Mucosa of descending colon (tissue), 3 donors: ENCODE data around the gene UBXN11. TPM values are rescaled to one million over a fixed set of nuclear protein-coding genes. Genes with fewer than 3 reads are reported as not detected.

Experiments
- ATAC-seq: fragments of 200-7000 bp; cut with Tn5 transposase; one replicate; pipeline ENCODE4 v1.9.1; 2020; ENCODE audit warnings: mild to moderate bottlenecking, moderate library complexity
- DNase-seq, 3 donors: peaks; one replicate each; pipeline ENCODE4 v3.0.0-alpha.2; 2020
- H3K36me3 ChIP-seq: fragments of 200-600 bp; one replicate; pipeline ENCODE4 v1.8.0; 2021; ENCODE audit warnings: low read depth, mild to moderate bottlenecking
- H3K4me1 ChIP-seq: fragments of 200-600 bp; one replicate; pipeline ENCODE4 v1.8.0; 2021; ENCODE audit warnings: low read depth, mild to moderate bottlenecking
- H3K4me3 ChIP-seq: fragments of 200-600 bp; one replicate; pipeline ENCODE4 v1.8.0; 2021; ENCODE audit warnings: mild to moderate bottlenecking
- H3K9me3 ChIP-seq: fragments of 200-600 bp; one replicate; pipeline ENCODE4 v1.8.0; 2021; ENCODE audit warnings: mild to moderate bottlenecking
- CTCF ChIP-seq: fragments of 200-600 bp; IDR thresholded peaks from one replicate; pipeline ENCODE4 v1.8.0; 2022; ENCODE audit warnings: antibody characterized with exemption, mild to moderate bottlenecking
- intact Hi-C, 2 donors: fragments of 100-400 bp; cut with DNase I in 1 of 2; cut with micrococcal nuclease in 1 of 2; formaldehyde crosslinking; loops; one replicate each; pipeline versions ENCODE4 v1.11.0 to v1.11.1; 2022; cut with DNase I, micrococcal nuclease
- total RNA-seq, 3 donors: library from RNA; stranded (reverse); fragmentation: NEBNext Ultra II Directional in 2 of 3; extraction: Animal tissue kit (Norgen Biotek cat#: 25700) in 2 of 3; gene quantifications; one replicate each; pipeline versions ENCODE4 v1.2.1 to v1.2.4, GENCODE V29; 2021 to 2023
- donor health status: DM: no; HTN: no; CAD: no; lungs with moderate emphysema.
- donor health status: DM: no; HTN: no; CAD: no.
- donor health status: DM: no; HTN: yes; CAD: no.

UBXN11 gene
- total RNA-seq, 3 donors from 2014 or later = 12.9 to 17.9 (median 16.4) TPM

GRCh38 chr1:26284597-26285347, 21.7 kb downstream of the UBXN11 start:
- Histone ChIP-seq H3K4me3 (no peak overlapping the region), H3K36me3 (no peaks in the 10 kb centered on the region), H3K4me1 (peaks cover 45% of the 10 kb centered on the region), H3K9me3 (no peaks in the 10 kb centered on the region)
- ATAC-seq (peak; percentile 54), DNase-seq (peak; percentile 80 to 92 (median 83))
- TF ChIP-seq CTCF = peak; percentile 90
- intact Hi-C loops = no loop called here

- intact Hi-C loops = no loop called here
- no peak for TF ChIP-seq CTCF
- ATAC-seq (no peak), DNase-seq (peak in 1 of 3 donors; percentile 69)
- Histone ChIP-seq H3K9me3 (no peaks in the 10 kb centered on the region), H3K4me1 (peaks cover 45% of the 10 kb centered on the region), H3K4me3 (no peak overlapping the region), H3K36me3 (no peaks in the 10 kb centered on the region)
Observed at GRCh38 chr1:26283871-26284596, 22.4 kb downstream of the UBXN11 start.

GRCh38 chr1:26283279-26283853, 23.1 kb downstream of the UBXN11 start:
- DNase-seq (no peak), ATAC-seq (no peak)
- TF ChIP-seq CTCF = no peak
- no peak overlapping the region for H3K4me3 ChIP-seq
- intact Hi-C loops = no loop called here
- H3K36me3 ChIP-seq = no peaks in the 10 kb centered on the region
- no peaks in the 10 kb centered on the region for H3K9me3 ChIP-seq
- H3K4me1 ChIP-seq = peaks cover 48% of the 10 kb centered on the region

GRCh38 chr1:26282401-26282918, 24.0 kb downstream of the UBXN11 start:
- Histone ChIP-seq H3K36me3 (no peaks in the 10 kb centered on the region), H3K4me3 (no peak overlapping the region), H3K4me1 (peaks cover 56% of the 10 kb centered on the region), H3K9me3 (no peaks in the 10 kb centered on the region)
- no peak for ATAC-seq
- no peak for TF ChIP-seq CTCF
- intact Hi-C loops = no loop called here
- DNase-seq = no peak

- DNase-seq (peak in 1 of 3 donors; percentile 67), ATAC-seq (no peak)
- no peak overlapping the region for H3K4me3 ChIP-seq
- intact Hi-C loops = no loop called here
- H3K9me3 ChIP-seq = no peaks in the 10 kb centered on the region
- TF ChIP-seq CTCF = no peak
- H3K4me1 ChIP-seq = peaks cover 61% of the 10 kb centered on the region
- H3K36me3 ChIP-seq = no peaks in the 10 kb centered on the region
Observed at GRCh38 chr1:26281971-26282370, 24.5 kb downstream of the UBXN11 start.
